C4-2B (cell line): ENCODE measurements around the gene IFI6.

Source experiments
- ZFX ChIP-seq: fragments of 450-650 bp; IDR thresholded peaks from 2 replicates; pipeline ENCODE4 v1.6.1; 2017
- TF ChIP-seq, protein P1 (sequence below): fragments of 450-650 bp; conservative IDR thresholded peaks from 2 replicates; pipeline ENCODE4 v1.5.1; 2017; ENCODE audit warnings: mild to moderate bottlenecking

GRCh38 chr1:27627061-27627460, 44.9 kb downstream of the IFI6 start:
- TF ChIP-seq, protein P1, sequence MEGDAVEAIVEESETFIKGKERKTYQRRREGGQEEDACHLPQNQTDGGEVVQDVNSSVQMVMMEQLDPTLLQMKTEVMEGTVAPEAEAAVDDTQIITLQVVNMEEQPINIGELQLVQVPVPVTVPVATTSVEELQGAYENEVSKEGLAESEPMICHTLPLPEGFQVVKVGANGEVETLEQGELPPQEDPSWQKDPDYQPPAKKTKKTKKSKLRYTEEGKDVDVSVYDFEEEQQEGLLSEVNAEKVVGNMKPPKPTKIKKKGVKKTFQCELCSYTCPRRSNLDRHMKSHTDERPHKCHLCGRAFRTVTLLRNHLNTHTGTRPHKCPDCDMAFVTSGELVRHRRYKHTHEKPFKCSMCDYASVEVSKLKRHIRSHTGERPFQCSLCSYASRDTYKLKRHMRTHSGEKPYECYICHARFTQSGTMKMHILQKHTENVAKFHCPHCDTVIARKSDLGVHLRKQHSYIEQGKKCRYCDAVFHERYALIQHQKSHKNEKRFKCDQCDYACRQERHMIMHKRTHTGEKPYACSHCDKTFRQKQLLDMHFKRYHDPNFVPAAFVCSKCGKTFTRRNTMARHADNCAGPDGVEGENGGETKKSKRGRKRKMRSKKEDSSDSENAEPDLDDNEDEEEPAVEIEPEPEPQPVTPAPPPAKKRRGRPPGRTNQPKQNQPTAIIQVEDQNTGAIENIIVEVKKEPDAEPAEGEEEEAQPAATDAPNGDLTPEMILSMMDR: no peak
- TF ChIP-seq ZFX: no peak
